LNCaP clone FGC (cell line): ENCODE results near the gene CREBRF.

Experiments
- DNase-seq: peaks from one replicate; pipeline ENCODE4 v3.0.0-alpha.2; 2011; ENCODE audit warnings: low read depth
- H3K4me3 ChIP-seq: 2 replicates; pipeline ENCODE4 v1.5.1; 2011; ENCODE audit warnings: mild to moderate bottlenecking, low read depth, low read length, control low read depth
- CTCF ChIP-seq: IDR thresholded peaks from 2 replicates; pipeline ENCODE4 v1.5.1; 2012; ENCODE audit warnings: mild to moderate bottlenecking; ENCODE audit not compliant: control insufficient read depth, insufficient read depth; ENCODE audit errors: extremely low read depth

CREBRF gene

GRCh38 chr5:173055983-173056782, at the start of gene CREBRF:
Gene CREBRF, plus strand, starts transcription at chr5:173056352. Its CDS starts 24,424 bp downstream, at chr5:173080776.
- peak; percentile 85 for DNase-seq
- no peak for TF ChIP-seq CTCF
- H3K4me3 ChIP-seq: peak within 1 kb of the TSS; percentile 82

GRCh38 chr5:173010021-173010420, 46.1 kb upstream of the CREBRF start:
- no peak overlapping the region for H3K4me3 ChIP-seq
- TF ChIP-seq CTCF: no peak
- DNase-seq: no peak

GRCh38 chr5:173010547-173011464, 45.3 kb upstream of the CREBRF start:
- peak; percentile 51 for TF ChIP-seq CTCF
- H3K4me3 ChIP-seq: no peak overlapping the region
- DNase-seq: peak; percentile 52

GRCh38 chr5:173011566-173011965, 44.6 kb upstream of the CREBRF start:
- H3K4me3 ChIP-seq: no peak overlapping the region
- no peak for TF ChIP-seq CTCF
- DNase-seq: peak; percentile 95

GRCh38 chr5:173012882-173013281, 43.3 kb upstream of the CREBRF start:
- no peak for TF ChIP-seq CTCF
- no peak overlapping the region for H3K4me3 ChIP-seq
- no peak for DNase-seq

GRCh38 chr5:173014671-173015070, 41.5 kb upstream of the CREBRF start:
- H3K4me3 ChIP-seq: no peak overlapping the region
- TF ChIP-seq CTCF: no peak
- no peak for DNase-seq
